GM18868 (cell line): ENCODE results near the gene TRIM8.
"Not testable (repeated sequence)": the region's sequence is repeated elsewhere in the genome, so short reads cannot be mapped to it uniquely, and the experiment has no call there.

Experiments used
- ATAC-seq: cut with Tn5 transposase; IDR thresholded peaks from one replicate; pipeline ENCODE4 v1.9.1; 2021; ENCODE audit warnings: mild to moderate bottlenecking, moderate library complexity; ENCODE audit not compliant: unreplicated experiment

The TRIM8 gene

DNA sequence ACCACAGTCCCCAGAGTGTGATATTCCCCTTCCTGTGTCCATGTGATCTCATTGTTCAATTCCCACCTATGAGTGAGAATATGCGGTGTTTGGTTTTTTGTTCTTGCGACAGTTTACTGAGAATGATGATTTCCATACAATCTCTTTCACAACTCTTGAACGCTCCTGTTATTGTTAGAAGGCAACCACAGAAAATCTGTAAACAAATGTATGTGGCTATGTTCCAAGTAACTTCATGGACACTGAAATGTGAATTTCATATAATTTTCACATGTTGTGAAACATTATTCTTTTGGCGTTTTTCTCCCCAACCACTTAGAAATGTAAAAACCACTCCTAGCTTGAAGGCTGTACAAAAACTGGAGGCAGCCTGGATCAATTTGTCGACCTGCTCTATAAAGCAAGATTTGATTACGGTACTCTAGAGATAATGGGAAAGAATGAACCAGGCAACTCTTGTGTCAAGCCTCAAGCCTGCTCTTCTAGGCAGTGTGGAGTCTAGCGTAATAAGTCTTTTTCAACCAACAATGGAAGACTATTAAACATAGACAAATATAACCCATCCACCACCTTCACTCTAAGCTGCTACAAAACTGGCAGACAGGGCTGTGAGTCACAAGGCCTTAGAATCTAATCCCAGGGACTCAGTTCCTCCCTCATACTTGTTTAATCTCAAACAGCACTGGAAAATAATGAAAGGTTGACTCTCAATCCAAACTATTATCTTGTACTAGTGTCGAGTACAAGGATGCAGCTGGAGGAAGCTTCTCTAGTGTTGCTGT lies 47.2 kb downstream of the TRIM8 start:
- ATAC-seq = no peak

- not testable (repeated sequence) for ATAC-seq
Observed at GRCh38 chr10:102695401-102695800, 51.1 kb downstream of the TRIM8 start.

GRCh38 chr10:102696736-102697135 lies 52.5 kb downstream of the TRIM8 start:
- no peak for ATAC-seq

DNA sequence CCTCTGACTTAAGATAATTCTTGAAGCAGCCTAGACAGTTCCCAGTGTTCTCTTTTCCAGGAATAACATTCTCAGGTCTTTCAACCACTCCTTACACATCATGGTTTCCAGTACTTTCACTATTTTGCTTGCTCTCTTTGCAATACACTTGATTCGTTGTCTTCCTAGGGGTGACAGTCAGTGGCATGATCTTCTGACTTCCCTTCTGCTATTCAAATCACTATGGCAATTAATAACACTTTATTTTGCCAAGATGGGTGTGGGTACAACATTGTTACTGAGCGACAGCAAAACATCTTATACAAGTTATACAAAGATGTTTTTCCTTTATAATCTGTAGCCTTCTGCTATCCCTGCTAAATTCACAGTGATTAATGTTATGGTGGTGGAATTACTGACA lies 54.6 kb downstream of the TRIM8 start:
- no peak for ATAC-seq

DNA sequence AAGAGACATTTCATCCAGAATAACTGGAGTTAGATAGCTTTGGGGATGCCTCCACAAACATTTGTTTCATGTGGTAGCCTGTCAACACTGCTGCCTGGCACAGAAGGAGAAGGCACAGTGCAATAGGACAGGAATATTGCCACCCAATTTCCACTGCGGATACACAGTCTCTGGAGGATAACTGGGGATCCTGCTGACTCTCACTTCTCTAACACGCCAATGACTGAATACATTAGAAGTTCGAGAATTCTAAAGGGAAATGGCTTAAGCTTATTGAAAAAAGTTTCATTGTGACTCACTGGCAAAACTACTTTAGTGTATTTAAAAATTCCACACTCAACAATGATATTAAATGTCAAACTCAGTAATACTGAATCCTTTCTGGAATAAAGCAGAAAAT lies 57.0 kb downstream of the TRIM8 start:
- ATAC-seq = no peak

DNA sequence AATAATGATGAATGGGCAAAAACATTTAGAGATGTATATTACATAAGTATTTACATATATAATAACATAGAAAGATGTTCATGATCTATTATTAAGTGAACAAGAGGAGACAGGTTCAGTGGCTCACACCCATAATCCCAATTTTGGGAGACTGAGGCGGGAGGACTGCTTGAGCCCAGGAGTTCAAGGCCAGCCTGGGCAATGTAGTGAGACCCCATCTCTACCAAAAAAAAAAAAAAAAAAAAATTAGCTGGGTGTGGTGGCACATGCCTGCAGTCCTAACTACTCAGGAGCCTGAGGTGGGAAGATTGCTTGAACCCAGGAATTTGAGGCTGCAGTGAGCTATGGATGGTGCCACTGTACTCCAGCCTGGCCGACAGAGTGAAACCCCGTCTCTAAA lies 57.5 kb downstream of the TRIM8 start:
- no peak for ATAC-seq

GRCh38 chr10:102702742-102703141 lies 58.5 kb downstream of the TRIM8 start:
- ATAC-seq = no peak

- no peak for ATAC-seq
Observed at GRCh38 chr10:102704915-102705314, 60.6 kb downstream of the TRIM8 start.

DNA sequence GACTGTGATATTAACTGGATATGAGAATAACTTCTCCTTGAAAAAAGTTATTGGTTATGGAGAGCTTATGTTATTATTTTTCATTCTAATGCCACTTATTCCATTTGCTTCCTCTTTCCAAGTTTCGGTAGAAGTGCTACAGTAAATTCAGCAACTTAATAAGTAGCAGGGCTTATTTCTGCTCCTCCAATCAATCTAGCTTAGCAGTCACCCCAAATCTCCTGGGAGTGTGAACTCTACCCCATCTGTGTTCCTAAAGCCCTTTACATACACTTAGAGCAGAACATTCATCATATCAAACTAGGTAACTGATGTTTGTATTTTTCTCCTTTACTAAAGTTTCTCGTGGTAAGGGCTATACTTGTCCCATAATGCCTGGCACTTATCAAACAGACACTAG lies 61.3 kb downstream of the TRIM8 start:
- ATAC-seq = no peak
